ENCODE measurements around the gene STUM.

The STUM gene

DNA sequence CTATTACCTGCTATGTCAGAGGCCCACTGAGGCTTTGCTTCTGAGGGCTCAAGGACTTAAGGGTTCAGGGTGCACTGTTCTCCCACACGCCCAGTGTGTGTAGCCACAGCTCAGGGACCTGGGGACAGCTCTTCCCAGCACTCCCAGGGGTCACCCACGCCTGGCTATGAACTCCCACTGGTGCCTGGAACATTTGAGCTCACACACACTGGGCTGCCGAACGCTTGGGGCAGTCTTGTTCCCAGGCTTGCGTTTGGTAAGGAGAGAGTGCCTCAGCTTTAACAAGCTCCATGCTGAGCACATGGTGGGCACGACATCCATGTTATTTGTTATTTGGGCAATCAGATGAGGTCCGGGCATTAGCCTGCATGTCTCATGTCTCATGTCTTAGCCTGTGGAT, 37.6 kb downstream of the STUM start:
- Histone ChIP-seq H3K9me3 (replicated peaks; ENCODE audit: insufficient read depth, low read length) (no peaks in the 10 kb centered on the region), H3K79me2 (ENCODE audit: low read length) (no peaks in the 10 kb centered on the region), H2AFZ (ENCODE audit: low read length) (no peak overlapping the region), H3K36me3 (replicated peaks; ENCODE audit: insufficient read depth, low read length) (no peaks in the 10 kb centered on the region), H3K9ac (ENCODE audit: low read length) (no peak overlapping the region), H3F3A (ENCODE audit: insufficient read depth, low read length) (no peaks in the 10 kb centered on the region), H3K27ac (ENCODE audit: low read length) (no peak overlapping the region), H3K4me2 (ENCODE audit: low read depth, low read length) (no peak overlapping the region), H4K20me1 (ENCODE audit: insufficient read depth, low read length) (no peaks in the 10 kb centered on the region), H3K9me2 (replicated peaks; ENCODE audit: insufficient read depth, low read length) (no peaks in the 10 kb centered on the region), H3K4me3 (ENCODE audit: low read length) (no peak overlapping the region), H3K4me1 (ENCODE audit: low read length) (no peaks in the 10 kb centered on the region), H3K27me3 (replicated peaks; ENCODE audit: insufficient read depth, low read length) (no peaks in the 10 kb centered on the region)
- TF ChIP-seq EZH2phosphoT487 (IDR thresholded peaks at IDR 0.05; ENCODE audit: low read length) (no peak), CTCF (IDR thresholded peaks at IDR 0.05; ENCODE audit: low read length) (no peak), EZH2 (optimal IDR thresholded peaks at IDR 0.05; ENCODE audit: low read depth, low read length) (no peak)
- DNase-seq, result no peak

GRCh38 chr1:226586650-226587422, 38.3 kb downstream of the STUM start:
- no peak for DNase-seq
- H3K4me3 ChIP-seq (ENCODE audit: low read length), result no peak overlapping the region
- H3K4me2 ChIP-seq (ENCODE audit: low read depth, low read length), result no peak overlapping the region
- H3K9me2 ChIP-seq (replicated peaks; ENCODE audit: insufficient read depth, low read length), result no peaks in the 10 kb centered on the region
- H3K36me3 ChIP-seq (replicated peaks; ENCODE audit: insufficient read depth, low read length), result no peaks in the 10 kb centered on the region
- H2AFZ ChIP-seq (ENCODE audit: low read length), result no peak overlapping the region
- no peak for TF ChIP-seq EZH2 (optimal IDR thresholded peaks at IDR 0.05; ENCODE audit: low read depth, low read length)
- TF ChIP-seq EZH2phosphoT487 (IDR thresholded peaks at IDR 0.05; ENCODE audit: low read length), result no peak
- no peak for TF ChIP-seq CTCF (IDR thresholded peaks at IDR 0.05; ENCODE audit: low read length)
- H4K20me1 ChIP-seq (ENCODE audit: insufficient read depth, low read length), result no peaks in the 10 kb centered on the region
- no peaks in the 10 kb centered on the region for H3K27me3 ChIP-seq (replicated peaks; ENCODE audit: insufficient read depth, low read length)
- H3K79me2 ChIP-seq (ENCODE audit: low read length), result no peaks in the 10 kb centered on the region
- H3K27ac ChIP-seq (ENCODE audit: low read length), result no peak overlapping the region
- no peaks in the 10 kb centered on the region for H3K4me1 ChIP-seq (ENCODE audit: low read length)
- H3K9me3 ChIP-seq (replicated peaks; ENCODE audit: insufficient read depth, low read length), result no peaks in the 10 kb centered on the region
- no peak overlapping the region for H3K9ac ChIP-seq (ENCODE audit: low read length)
- no peaks in the 10 kb centered on the region for H3F3A ChIP-seq (ENCODE audit: insufficient read depth, low read length)

DNA sequence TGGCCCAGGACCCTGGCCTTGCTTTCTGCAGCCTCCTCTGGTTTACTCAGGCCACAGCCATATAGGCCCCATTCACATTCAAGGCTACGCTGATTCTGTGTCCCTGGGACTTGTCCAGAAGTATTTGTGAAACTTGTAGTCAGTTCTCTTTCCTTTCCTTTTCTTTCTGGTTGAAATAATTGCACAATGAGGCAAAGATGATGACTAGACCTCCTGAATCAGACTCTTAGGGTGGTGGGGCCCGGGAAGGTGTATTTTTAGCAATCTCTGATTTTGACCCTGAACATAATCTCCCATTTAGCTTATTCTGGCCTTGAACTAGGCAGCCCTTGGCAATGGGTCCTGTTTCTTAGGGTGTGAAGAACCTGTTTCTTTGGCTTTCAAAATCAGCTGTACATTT, 39.9 kb downstream of the STUM start:
- Histone ChIP-seq H3K36me3 (replicated peaks; ENCODE audit: insufficient read depth, low read length) (no peaks in the 10 kb centered on the region), H3K79me2 (ENCODE audit: low read length) (no peaks in the 10 kb centered on the region), H3K9me2 (replicated peaks; ENCODE audit: insufficient read depth, low read length) (no peaks in the 10 kb centered on the region), H3K9ac (ENCODE audit: low read length) (no peak overlapping the region), H3K9me3 (replicated peaks; ENCODE audit: insufficient read depth, low read length) (no peaks in the 10 kb centered on the region), H3K27me3 (replicated peaks; ENCODE audit: insufficient read depth, low read length) (no peaks in the 10 kb centered on the region), H3K4me3 (ENCODE audit: low read length) (no peak overlapping the region), H4K20me1 (ENCODE audit: insufficient read depth, low read length) (no peaks in the 10 kb centered on the region), H3K27ac (ENCODE audit: low read length) (no peak overlapping the region), H3K4me2 (ENCODE audit: low read depth, low read length) (no peak overlapping the region), H3F3A (ENCODE audit: insufficient read depth, low read length) (no peaks in the 10 kb centered on the region), H2AFZ (ENCODE audit: low read length) (no peak overlapping the region), H3K4me1 (ENCODE audit: low read length) (no peaks in the 10 kb centered on the region)
- no peak for DNase-seq
- TF ChIP-seq EZH2 (optimal IDR thresholded peaks at IDR 0.05; ENCODE audit: low read depth, low read length) (no peak), EZH2phosphoT487 (IDR thresholded peaks at IDR 0.05; ENCODE audit: low read length) (no peak)
